RWPE1 (cell line): Measurements from ENCODE around the gene THY1.
"Not testable (repeated sequence)": the region's sequence is repeated elsewhere in the genome, so short reads cannot be mapped to it uniquely, and the experiment has no call there.

Experiments used
- CTCF ChIA-PET: fragments of 350-600 bp; sonication (Branson Sonifier 250); formaldehyde crosslinking; extraction: SDS; loops from one replicate; lab custom pipeline; 2021; lab: Yijun Ruan, JAX
- POLR2A ChIA-PET: fragments of 400-600 bp; formaldehyde crosslinking; extraction: SDS; loops from one replicate; lab custom pipeline; 2020; ENCODE audit warnings: antibody characterized with exemption; ENCODE audit not compliant: low non-redundant PET; lab: Yijun Ruan, JAX
- DNase-seq: peaks from one replicate; pipeline ENCODE4 v3.0.0; 2012; ENCODE audit warnings: low spot score
- H3K27ac ChIP-seq: fragments of 450-650 bp; 2 replicates; pipeline ENCODE4 v1.5.1; 2017
- TF ChIP-seq, protein P1 (sequence below): fragments of 450-650 bp; conservative IDR thresholded peaks from 2 replicates; pipeline ENCODE4 v1.5.1; 2017; ENCODE audit warnings: low read depth, mild to moderate bottlenecking

Gene THY1

DNA sequence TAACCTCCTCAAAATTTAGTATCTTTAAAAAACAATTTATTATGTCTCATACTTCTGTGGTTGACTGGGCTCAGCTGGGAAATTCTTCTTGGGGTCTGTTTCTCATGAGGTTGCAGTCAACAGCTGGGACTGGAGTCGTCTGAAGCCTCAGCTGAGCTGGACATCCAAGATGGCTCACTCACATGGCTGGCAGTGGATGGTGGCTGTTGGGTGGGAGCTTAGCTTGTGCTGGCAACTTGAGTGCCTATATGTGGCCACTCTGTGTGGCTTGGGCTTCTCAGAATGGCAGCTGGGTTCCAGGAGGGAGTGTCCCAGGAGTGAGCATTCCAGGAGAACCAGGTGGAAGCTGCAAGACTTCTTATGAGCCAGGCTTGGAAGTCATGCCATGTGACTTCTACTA is 13.2 kb downstream of the THY1 start:
- TF ChIP-seq, protein P1, sequence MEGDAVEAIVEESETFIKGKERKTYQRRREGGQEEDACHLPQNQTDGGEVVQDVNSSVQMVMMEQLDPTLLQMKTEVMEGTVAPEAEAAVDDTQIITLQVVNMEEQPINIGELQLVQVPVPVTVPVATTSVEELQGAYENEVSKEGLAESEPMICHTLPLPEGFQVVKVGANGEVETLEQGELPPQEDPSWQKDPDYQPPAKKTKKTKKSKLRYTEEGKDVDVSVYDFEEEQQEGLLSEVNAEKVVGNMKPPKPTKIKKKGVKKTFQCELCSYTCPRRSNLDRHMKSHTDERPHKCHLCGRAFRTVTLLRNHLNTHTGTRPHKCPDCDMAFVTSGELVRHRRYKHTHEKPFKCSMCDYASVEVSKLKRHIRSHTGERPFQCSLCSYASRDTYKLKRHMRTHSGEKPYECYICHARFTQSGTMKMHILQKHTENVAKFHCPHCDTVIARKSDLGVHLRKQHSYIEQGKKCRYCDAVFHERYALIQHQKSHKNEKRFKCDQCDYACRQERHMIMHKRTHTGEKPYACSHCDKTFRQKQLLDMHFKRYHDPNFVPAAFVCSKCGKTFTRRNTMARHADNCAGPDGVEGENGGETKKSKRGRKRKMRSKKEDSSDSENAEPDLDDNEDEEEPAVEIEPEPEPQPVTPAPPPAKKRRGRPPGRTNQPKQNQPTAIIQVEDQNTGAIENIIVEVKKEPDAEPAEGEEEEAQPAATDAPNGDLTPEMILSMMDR = no peak
- ChIA-PET POLR2A (no interaction called here), CTCF (no interaction called here)
- no peak for DNase-seq
- no peak overlapping the region for H3K27ac ChIP-seq

DNA sequence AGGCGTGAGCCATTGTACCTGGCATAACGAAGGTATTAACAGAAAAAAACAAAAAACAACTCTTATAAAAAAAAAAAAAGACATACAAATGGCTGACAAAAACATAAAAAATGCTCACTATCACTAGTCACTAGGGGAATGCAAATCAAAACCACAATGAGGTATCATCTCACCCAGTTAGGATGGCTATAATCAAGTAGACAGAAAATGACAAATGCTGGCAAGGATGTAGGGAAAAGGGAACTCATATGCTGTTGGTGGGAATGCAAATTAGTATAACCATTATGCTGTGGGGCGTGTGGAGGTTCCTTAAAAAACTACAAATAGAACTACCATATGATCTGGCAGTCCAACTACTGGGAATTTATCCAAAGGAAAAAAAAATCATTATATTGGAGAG is 17.0 kb downstream of the THY1 start:
- no peak overlapping the region for H3K27ac ChIP-seq
- POLR2A ChIA-PET = no interaction called here
- no peak for DNase-seq
- CTCF ChIA-PET = no interaction called here
- TF ChIP-seq, protein P1 = no peak

DNA sequence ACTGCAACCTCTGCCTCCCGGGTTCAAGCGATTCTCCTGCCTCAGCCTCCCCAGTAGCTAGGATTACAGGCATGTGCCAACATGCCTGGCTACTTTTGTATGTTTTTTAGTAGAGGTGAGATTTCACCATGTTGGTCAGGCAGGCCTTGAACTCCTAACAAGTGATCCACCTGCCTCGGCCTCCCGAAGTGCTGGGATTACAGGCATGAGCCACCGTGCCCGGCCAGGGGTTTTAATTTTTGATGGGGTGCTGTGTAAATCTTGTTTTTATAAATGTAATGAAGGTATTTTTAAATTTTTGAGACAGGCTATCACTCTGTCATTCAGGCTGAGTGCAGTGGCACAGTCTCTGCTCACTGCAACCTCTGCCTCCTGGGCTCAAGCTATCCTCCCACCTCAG is 17.5 kb downstream of the THY1 start:
- POLR2A ChIA-PET, DNase-seq, CTCF ChIA-PET, H3K27ac ChIP-seq: not testable (repeated sequence)

DNA sequence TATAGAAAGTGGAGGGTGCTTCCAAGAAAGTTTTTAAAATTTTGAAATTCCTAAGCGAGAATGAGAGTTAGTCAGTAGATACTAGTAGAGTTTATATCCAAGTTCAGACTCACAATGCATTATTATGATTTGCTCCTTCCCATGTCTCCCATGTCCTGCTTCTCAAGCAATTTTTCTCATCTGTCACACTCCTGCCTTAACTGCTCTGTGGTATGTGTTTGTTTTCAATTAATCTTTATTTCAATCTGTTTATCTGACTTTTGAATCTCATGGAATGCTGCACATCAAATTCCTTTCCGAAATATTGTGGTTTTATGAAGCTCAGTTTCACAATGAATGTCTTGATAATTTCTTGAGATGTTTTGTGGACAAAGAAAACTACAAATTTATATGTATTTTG is 18.1 kb downstream of the THY1 start:
- DNase-seq = no peak
- CTCF ChIA-PET = no interaction called here
- TF ChIP-seq, protein P1 = no peak
- H3K27ac ChIP-seq = no peak overlapping the region
- POLR2A ChIA-PET = no interaction called here

DNA sequence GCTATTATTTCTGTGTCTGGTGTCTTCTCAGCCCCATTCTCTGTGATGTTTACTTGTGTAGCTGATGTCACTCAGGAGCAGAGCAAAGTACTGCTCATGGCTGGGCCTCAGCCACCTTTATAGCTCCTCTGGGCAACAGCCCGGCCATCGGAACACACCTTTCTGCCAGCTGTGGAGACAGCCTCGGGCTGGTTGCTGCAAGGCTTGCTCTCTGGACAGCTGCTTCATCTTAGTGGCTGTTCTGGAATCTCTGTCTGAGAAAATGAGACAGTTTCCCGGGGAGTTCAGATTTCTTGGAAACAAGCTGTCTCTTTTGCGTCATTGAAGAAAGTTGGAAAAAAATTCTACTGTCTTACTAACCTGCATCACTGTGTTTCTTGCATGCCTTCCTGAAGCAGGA is 20.0 kb downstream of the THY1 start:
- ChIA-PET CTCF (interaction anchor here (0.6 kb wide), 1 partner anchor 29 kb away, joined by 4 read pairs; no protein-coding TSS in a partner anchor), POLR2A (no interaction called here)
- DNase-seq = no peak
- TF ChIP-seq, protein P1 = no peak
- no peak overlapping the region for H3K27ac ChIP-seq

DNA sequence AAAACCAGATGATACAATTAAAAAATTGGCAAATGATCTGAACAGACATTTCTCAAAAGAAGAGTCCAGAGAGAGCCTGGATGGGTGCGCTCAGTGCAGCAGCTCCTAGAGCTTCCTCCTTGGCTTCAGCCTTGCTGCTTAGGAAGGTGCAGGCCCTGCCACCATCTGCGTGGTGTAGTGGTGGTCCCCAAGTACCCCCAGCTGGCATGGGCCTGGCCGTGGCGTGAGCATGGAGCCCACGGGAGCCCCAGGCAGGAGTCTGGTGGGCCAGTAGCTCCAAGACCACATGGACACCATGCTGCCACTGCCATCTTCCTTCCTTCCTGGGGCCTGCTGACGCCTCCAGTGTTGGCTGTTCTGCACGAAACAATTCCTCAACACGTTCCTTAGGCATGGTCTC is 20.5 kb downstream of the THY1 start:
- TF ChIP-seq, protein P1 = no peak
- POLR2A ChIA-PET = no interaction called here
- CTCF ChIA-PET = no interaction called here
- no peak overlapping the region for H3K27ac ChIP-seq
- DNase-seq = no peak

DNA sequence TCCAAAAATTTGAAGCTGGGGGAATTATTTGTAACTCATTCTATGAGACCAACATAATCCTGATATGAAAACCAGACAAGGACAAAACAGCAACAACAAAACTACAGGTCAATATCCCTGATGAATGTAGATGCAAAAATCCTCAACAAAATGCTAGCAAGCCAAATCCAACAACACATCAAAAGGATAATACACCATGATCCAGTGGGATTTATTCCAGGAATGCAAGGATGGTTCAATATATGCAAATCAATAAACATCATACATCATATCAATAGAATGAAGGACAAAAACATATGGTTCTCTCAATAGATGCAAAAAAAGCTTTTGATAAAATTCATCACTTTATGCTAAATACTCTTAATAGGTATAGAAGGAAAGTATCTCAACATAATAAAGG is 22.1 kb downstream of the THY1 start:
- no peak for DNase-seq
- POLR2A ChIA-PET = no interaction called here
- CTCF ChIA-PET = no interaction called here
- H3K27ac ChIP-seq = no peak overlapping the region
- TF ChIP-seq, protein P1 = no peak
